ENCODE measurements around the gene NPTX2.

Gene NPTX2

GRCh38 chr7:98618786-98619185 is 1.7 kb downstream of the NPTX2 start:
- no peak for DNase-seq (ENCODE audit: low read depth)

DNA sequence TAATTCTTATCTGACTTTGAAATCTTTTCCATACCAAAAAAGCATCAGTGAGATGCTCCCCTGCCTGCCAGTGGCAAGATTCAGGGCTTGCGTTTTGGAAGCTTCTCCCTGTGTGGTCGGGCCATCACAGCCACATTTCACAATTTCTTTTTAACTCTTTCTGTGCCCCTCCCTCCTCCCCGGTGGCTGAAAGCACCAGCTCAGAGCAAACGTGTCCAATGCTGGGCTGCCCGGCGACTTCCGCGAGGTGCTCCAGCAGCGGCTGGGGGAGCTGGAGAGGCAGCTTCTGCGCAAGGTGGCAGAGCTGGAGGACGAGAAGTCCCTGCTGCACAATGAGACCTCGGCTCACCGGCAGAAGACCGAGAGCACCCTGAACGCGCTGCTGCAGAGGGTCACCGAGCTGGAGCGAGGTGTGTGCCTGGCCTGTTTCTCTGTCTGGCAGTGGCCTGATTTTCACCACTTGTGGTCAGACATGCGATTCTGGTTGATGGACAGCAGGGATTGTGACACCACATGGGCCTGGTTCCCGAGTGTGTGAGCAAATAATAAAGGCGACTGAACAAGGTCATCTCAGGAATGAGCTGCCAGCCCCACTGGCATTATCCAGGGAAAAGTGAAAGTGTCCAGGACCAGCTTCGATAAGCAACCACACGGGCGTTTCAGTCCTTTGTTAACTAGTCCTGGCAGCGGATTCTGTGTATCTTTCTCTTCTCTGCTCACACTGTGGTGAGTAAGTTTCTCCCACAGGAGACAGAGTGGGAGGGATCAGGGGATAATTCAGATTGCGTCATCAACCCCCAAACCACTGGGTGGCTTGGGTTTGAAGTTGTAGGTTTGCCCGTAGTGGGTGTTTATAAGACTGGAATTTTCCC is 2.6 kb downstream of the NPTX2 start:
- no peak for DNase-seq (ENCODE audit: low read depth)

GRCh38 chr7:98621573-98622482 is 4.7 kb downstream of the NPTX2 start:
- DNase-seq (ENCODE audit: low read depth), result no peak

DNA sequence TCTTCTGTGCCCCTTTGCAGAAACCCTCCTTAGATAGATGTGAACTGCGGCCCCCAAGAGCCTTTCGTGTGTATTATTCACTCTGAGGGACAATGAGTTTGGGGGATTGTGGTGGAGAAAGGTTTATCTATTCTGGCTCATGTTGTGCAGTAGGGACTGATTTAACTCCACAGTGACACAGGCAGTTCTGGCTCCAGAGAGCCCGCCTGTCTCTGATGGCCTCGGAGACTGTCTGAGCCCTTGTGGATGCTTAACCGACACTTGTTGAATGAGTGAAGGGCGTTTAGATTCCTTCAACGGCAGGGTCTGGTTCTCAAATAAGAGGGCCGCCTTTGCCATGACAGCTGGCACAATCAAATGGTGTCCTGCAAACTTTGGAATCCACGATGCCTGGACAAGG is 5.8 kb downstream of the NPTX2 start:
- no peak for DNase-seq (ENCODE audit: low read depth)

DNA sequence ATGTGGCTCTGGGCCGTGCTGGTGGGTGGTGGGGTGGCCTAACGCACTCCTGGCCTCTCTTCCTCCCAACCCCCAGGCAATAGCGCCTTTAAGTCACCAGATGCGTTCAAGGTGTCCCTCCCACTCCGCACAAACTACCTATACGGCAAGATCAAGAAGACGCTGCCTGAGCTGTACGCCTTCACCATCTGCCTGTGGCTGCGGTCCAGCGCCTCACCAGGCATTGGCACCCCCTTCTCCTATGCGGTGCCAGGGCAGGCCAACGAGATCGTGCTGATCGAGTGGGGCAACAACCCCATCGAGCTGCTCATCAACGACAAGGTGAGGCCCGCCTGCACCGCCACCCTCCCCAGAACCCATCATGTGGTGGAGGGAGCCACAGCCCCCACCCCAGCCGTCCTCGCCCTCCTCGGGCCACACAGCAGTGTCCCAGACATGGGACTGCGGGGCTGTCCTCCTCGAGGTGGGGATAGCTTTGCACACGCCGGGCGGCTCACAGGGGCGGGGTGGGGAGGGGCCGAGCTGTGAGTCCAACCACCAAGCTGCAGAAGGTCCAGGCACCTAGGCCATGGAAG is 7.8 kb downstream of the NPTX2 start:
- DNase-seq (ENCODE audit: low read depth), result no peak

DNA sequence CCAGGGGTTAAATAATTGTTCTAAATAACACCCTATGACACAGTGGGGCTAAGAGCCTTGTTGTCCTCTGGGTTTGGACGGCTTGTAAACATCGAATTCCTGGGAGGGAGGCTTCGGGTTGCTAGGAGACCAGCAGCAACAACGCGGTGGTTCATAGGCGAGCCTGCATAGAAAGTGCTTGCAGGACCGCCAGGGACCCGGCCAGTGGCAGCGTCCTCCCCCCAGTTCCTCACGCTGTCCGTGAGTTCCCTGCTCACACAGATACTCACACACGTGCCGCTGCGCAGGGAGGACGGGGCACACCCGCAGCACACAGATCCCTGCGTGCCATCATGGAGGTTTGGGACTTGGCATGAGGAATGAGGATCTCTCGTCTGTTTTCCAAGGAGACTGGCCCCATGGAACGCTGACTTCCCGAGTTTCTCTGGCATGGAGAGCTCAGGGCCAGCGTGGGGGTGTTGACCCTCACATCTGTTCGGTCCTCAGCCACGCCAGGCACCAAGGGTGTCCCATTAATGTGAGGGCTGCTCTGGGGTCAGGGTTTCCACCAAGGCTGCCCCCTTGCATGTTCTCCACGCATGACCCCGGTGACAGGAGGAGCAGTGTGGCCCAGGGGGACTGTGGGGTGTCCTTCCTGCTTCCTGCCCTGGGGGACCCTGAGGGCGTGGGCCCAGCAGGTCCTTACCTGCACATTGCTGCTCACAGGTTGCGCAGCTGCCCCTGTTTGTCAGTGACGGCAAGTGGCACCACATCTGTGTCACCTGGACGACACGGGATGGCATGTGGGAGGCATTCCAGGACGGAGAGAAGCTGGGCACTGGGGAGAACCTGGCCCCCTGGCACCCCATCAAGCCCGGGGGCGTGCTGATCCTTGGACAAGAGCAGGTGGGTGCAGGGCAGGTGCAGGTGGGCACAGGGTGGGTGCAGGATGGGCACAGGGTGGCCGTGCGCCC is 9.7 kb downstream of the NPTX2 start:
- DNase-seq (ENCODE audit: low read depth), result no peak

GRCh38 chr7:98627413-98627790 is 10.3 kb downstream of the NPTX2 start:
- DNase-seq (ENCODE audit: low read depth), result no peak

GRCh38 chr7:98628418-98628817 is 11.3 kb downstream of the NPTX2 start:
- no peak for DNase-seq (ENCODE audit: low read depth)

DNA sequence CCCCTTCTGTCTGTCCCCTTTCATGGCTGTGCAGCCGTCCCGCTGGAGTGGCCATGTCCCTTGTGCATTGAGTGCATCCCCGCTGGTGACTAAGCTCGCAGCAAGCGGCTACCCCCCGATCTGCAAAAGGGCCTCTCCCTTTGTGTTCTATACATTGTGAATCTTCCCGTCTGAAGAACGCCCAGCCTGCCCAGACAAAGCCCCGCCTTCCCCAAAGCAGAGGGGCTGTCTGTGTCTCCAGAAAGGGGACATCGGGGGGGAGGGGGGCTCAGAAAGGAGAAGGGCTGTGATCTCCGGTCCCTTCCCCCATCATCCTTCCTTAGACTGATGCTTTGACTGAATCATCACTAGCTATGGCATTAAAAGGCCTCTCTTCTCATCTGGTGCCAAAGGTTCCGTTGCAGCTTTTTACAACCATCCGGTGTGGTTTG is 11.9 kb downstream of the NPTX2 start:
- DNase-seq (ENCODE audit: low read depth), result no peak

- DNase-seq (ENCODE audit: low read depth), result no peak
These were observed 13.1 kb downstream of the NPTX2 start for GRCh38 chr7:98630149-98630548.

DNA sequence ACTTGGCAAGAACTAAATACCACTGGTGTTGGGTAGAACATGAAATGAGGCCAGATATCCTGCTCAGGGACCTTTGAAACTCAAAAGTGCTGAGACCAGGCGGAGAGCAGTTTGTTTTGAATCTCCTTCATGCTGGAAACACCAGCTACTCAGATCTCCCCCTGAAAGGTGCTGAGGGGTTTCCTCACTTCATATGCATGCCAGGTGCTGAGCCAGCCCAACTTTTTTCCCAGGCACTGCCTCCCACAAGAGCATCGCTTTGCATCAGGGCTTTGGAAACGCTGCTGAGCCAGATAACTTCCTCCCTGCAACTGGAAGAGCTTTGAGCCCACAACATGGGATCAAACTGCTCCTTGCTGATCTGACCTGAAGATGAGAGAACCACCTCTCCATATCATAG is 13.7 kb downstream of the NPTX2 start:
- DNase-seq (ENCODE audit: low read depth), result no peak

DNA sequence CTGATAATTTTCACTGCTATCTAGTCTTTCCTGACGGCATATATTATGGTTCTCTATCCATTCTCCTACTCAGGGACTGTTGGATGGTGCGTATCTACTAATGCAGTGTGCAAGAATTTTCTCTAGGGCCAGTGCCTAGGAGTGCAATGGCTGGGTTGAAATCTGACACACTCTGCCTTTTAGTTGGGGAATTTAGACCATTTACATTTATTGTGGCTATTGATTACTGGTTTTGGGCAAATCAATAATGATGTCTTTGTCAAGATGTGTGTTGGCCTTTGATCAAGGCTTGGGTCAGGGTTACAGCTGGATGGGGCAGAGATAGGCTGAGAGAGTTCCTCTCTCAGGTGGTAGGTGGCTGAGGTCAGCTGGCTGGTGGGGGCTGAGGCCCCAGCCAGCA is 21.8 kb downstream of the NPTX2 start:
- no peak for DNase-seq (ENCODE audit: low read depth)

GRCh38 chr7:98640375-98640774 is 23.3 kb downstream of the NPTX2 start:
- no peak for DNase-seq (ENCODE audit: low read depth)

- no peak for DNase-seq (ENCODE audit: low read depth)
These were observed 24.8 kb downstream of the NPTX2 start for GRCh38 chr7:98641646-98642500.

- DNase-seq (ENCODE audit: low read depth), result no peak
These were observed 26.3 kb downstream of the NPTX2 start for GRCh38 chr7:98643236-98643985.

- DNase-seq (ENCODE audit: low read depth), result no peak
These were observed 29.4 kb downstream of the NPTX2 start for GRCh38 chr7:98646465-98646864.

GRCh38 chr7:98647326-98647725 is 30.2 kb downstream of the NPTX2 start:
- no peak for DNase-seq (ENCODE audit: low read depth)

DNA sequence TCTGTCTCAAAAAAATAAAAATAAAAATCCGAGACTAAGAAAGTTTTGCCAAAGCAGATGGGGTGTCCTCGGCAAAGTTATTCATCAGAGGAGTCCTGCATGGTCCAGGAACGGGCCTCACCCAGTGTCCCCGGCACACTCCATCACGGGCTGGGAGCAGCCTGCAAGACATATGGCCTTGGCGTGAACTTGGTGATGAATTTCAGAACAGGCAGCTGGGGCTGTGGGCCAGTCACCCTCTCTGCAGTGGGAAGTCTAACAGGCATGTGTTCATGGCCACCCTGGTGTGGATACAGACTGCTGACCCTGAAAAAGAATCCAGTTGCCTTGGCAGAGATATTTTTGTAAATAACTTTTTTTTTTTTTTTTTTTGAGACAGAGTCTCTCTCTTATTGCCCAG is 34.7 kb downstream of the NPTX2 start:
- no peak for DNase-seq (ENCODE audit: low read depth)

GRCh38 chr7:98653601-98654310 is 36.7 kb downstream of the NPTX2 start:
- DNase-seq (ENCODE audit: low read depth), result no peak
